ENCODE data around the gene OR51I1.

DNA sequence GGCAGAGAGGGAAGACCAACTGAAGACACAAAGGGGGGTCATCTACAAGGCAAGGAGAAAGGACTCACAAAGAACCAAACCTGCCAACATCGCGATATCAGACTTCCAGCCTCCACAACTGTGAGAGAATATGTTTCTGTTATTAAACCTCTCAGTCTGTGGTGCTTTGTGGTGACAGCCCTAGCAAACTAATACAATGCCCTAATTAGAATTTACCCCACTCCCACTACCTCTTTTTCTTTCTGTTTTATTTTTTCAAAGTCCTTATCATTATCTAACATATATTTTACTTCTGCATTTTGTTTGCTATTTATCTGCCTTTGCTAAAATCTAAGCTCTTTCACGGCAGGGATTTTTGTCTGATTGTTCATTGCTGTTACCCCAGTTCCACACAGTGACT lies 44.7 kb upstream of the OR51I1 start:
- TF ChIP-seq FOXK2 (IDR thresholded peaks at IDR 0.05) (no peak), LEF1 (IDR thresholded peaks at IDR 0.05; ENCODE audit: borderline replicate concordance) (no peak), ZNF384 (IDR thresholded peaks at IDR 0.05) (no peak), SP1 (IDR thresholded peaks at IDR 0.05) (no peak)

Measured in HEK293T (cell line).